Mesothelial cell of epicardium (in vitro differentiated cells): ENCODE results near the gene IRF8. TPM values are rescaled to one million over a fixed set of nuclear protein-coding genes. Genes with fewer than 3 reads are reported as not detected.

Experiments used
- DNase-seq, 2 experiments: peaks; one replicate each; pipeline ENCODE4 v3.0.0; 2021; ENCODE audit warnings: low spot score in 2 of 2; ENCODE audit not compliant: unreplicated experiment in 2 of 2
- H3K27ac Mint-ChIP-seq: 2 replicates; pipeline ENCODE4 v1.8.0; 2021; ENCODE audit warnings: mixed read lengths
- H3K27me3 Mint-ChIP-seq: 2 replicates; pipeline ENCODE4 v1.8.0; 2021; ENCODE audit warnings: low read depth, mixed read lengths
- H3K36me3 Mint-ChIP-seq: 2 replicates; pipeline ENCODE4 v1.8.0; 2021; ENCODE audit warnings: mixed read lengths
- H3K4me1 Mint-ChIP-seq: 2 replicates; pipeline ENCODE4 v1.8.0; 2021; ENCODE audit warnings: mixed read lengths
- H3K4me3 Mint-ChIP-seq: 2 replicates; pipeline ENCODE4 v1.8.0; 2021; ENCODE audit warnings: mild to moderate bottlenecking, moderate library complexity, mixed read lengths
- H3K9me3 Mint-ChIP-seq: 2 replicates; pipeline ENCODE4 v1.8.0; 2021; ENCODE audit warnings: mixed read lengths
- microRNA-seq: library from miRNA; unstranded; fragments of <30 nt; microRNA quantifications from one replicate; pipeline ENCODE4 v1.2.0, GENCODE V29; 2021; ENCODE audit warnings: inconsistent platforms, mixed read lengths
- total RNA-seq: library from RNA; stranded (reverse); gene quantifications from 3 replicates; pipeline ENCODE4 v1.2.1, GENCODE V29; 2021
- TF ChIP-seq, protein P1 (sequence below): fragments of 200-600 bp; sonication (generic); IDR thresholded peaks from one replicate; pipeline ENCODE4 v1.5.0; 2021; ENCODE audit warnings: antibody characterized with exemption; ENCODE audit not compliant: unreplicated experiment

The IRF8 gene
- total RNA-seq, 1 donor from 2014 or later = 5.8 TPM

DNA sequence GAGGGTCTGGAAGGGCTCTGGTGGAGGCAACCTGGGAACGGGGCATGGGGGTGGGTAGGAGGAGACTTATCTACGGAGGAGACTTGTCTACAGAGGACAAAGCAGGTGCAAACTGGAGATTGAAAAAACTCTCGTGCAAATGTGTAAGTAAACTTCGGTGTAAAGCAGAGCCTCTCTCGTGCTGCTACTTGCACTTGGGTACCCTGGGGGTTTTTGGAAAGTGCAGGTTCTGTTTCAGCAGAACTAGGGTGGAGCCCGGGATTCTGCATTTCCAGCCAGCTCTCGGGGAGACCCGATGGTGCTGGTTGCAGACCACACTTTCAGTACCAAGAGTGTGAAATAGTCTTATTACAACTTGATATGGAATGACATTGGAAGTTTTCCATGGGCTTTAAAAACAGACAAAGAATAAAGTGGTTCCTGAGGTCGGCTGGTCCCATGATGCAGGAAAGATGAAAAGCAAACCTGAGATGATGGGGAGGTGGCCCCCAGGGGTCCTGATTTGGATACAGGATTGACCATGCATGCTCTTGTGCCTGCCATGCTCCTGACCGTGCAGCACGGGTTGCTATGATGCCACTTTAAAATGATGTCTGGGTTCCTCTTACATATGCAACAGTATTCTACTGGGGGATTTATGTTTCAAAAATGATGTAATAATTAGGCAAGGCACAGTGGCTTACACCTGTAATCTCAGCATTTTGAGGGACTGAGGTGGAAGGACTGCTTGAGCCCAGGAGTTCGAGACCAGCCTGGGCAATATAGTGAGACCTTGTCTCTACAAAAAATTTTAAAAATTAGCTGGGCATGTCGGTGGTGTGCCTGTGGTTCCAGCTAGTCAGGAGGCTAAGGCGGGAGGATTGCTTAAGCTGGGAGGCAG lies 69.3 kb downstream of the IRF8 start:
- Mint-ChIP-seq H3K36me3 (no peaks in the 10 kb centered on the region), H3K27me3 (no peaks in the 10 kb centered on the region), H3K9me3 (no peaks in the 10 kb centered on the region), H3K4me1 (peaks cover 61% of the 10 kb centered on the region), H3K4me3 (no peak overlapping the region), H3K27ac (peak overlapping the region; percentile 86)
- no peak for DNase-seq
- TF ChIP-seq, protein P1, sequence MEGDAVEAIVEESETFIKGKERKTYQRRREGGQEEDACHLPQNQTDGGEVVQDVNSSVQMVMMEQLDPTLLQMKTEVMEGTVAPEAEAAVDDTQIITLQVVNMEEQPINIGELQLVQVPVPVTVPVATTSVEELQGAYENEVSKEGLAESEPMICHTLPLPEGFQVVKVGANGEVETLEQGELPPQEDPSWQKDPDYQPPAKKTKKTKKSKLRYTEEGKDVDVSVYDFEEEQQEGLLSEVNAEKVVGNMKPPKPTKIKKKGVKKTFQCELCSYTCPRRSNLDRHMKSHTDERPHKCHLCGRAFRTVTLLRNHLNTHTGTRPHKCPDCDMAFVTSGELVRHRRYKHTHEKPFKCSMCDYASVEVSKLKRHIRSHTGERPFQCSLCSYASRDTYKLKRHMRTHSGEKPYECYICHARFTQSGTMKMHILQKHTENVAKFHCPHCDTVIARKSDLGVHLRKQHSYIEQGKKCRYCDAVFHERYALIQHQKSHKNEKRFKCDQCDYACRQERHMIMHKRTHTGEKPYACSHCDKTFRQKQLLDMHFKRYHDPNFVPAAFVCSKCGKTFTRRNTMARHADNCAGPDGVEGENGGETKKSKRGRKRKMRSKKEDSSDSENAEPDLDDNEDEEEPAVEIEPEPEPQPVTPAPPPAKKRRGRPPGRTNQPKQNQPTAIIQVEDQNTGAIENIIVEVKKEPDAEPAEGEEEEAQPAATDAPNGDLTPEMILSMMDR = no peak

DNA sequence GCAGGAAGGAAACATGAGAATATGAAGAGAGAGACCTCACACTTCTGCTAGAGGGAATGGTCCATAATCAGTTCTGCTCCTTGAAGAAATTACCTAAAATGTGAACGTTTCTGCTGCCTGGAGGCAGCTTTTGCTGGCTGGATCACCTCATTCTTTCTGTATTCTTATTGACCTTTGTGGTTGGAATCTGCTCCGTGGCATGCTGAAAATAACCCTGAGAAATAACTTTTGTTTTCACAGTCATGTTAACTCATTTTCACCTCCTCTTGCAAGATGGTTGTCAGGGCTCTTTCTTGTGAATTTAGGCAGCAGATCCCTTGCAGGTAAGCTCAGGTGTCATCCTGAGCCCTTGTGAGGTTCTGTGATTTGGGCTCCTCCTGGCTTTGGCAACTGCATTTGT lies 70.2 kb downstream of the IRF8 start:
- H3K9me3 Mint-ChIP-seq = no peaks in the 10 kb centered on the region
- H3K27me3 Mint-ChIP-seq = no peaks in the 10 kb centered on the region
- peaks cover 53% of the 10 kb centered on the region for H3K4me1 Mint-ChIP-seq
- DNase-seq = no peak
- peak overlapping the region; percentile 86 for H3K27ac Mint-ChIP-seq
- TF ChIP-seq, protein P1 = no peak
- H3K36me3 Mint-ChIP-seq = no peaks in the 10 kb centered on the region
- H3K4me3 Mint-ChIP-seq = no peak overlapping the region

DNA sequence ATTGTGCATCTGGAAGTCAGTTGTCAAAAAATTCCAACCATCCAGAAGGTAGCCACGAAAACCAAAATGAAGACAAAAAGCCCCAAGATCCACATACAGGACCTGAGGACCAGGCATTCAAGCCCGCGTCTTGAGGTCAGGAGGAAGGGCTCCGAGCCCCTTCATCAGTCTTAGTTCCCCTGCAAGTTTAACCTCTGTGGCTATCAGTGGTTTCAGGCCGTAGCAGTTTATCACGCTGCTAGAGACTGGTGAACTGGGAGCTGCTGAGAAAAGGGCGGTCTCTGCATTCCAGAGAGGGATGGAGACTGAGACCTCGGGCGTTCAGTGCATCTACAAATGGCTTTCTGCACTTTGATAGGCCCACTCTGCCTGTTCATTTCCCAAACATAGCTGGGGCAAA lies 70.6 kb downstream of the IRF8 start:
- peaks cover 50% of the 10 kb centered on the region for H3K4me1 Mint-ChIP-seq
- DNase-seq = no peak
- no peaks in the 10 kb centered on the region for H3K9me3 Mint-ChIP-seq
- no peaks in the 10 kb centered on the region for H3K27me3 Mint-ChIP-seq
- H3K36me3 Mint-ChIP-seq = no peaks in the 10 kb centered on the region
- peak overlapping the region; percentile 86 for H3K27ac Mint-ChIP-seq
- TF ChIP-seq, protein P1 = no peak
- H3K4me3 Mint-ChIP-seq = no peak overlapping the region

DNA sequence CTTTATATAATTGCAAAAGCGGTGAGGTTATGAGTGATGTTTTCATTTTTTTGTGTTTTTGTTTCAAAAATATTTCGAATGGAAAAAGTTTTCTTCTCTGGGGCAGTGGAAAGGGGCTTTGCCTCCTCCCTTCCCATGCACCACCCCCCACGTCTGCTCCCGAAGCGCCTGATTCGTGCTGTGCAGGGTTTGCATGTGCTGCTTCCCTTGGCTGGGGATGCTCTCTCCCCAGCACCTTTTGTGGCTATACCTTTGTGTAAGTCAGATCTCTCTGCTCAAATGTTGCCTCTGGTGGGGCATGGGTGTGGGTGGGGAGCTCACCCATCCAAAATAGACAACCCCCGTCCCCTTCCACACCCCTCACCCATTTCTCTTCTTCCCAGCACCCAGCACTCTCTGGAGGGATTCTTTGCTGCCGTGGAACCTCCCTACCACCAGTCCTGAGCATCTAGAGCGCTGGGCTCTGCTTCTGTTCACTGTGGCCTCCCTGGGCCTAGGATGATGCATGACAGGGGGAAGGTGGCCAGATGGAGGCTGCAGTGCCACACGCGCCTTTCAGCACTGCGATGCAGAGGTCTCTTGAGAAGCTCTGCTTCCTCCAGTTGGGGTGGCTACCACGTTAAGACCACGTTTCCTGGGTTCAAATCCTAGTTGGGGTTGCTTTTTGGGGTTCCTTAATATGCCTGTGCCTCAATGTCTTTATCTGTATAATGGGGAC lies 71.2 kb downstream of the IRF8 start:
- no peak for DNase-seq
- Mint-ChIP-seq H3K27ac (peak overlapping the region; percentile 86), H3K9me3 (no peaks in the 10 kb centered on the region), H3K36me3 (no peaks in the 10 kb centered on the region), H3K27me3 (no peaks in the 10 kb centered on the region), H3K4me3 (no peak overlapping the region), H3K4me1 (peaks cover 56% of the 10 kb centered on the region)
- TF ChIP-seq, protein P1 = no peak

DNA sequence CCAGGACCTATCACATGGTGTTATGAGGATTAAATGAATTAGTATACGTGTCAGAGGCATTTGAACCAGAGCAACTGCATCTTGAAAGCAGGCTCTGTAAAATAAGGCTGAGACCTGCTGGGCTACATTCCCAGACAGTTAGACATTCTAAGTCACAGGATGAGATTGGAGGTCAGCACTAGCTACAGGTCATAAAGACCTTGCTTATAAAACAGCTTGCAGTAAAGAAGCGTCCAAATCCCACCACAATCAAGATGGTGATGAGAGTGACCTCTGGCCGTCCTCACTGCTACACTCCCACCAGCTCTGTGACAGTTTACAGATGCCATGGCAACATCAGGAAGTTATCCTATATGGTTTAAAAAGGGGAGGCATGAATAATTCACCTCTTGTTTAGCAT lies 71.8 kb downstream of the IRF8 start:
- no peak for DNase-seq
- H3K4me3 Mint-ChIP-seq = no peak overlapping the region
- peak overlapping the region; percentile 86 for H3K27ac Mint-ChIP-seq
- no peaks in the 10 kb centered on the region for H3K9me3 Mint-ChIP-seq
- H3K36me3 Mint-ChIP-seq = no peaks in the 10 kb centered on the region
- H3K4me1 Mint-ChIP-seq = peaks cover 60% of the 10 kb centered on the region
- no peaks in the 10 kb centered on the region for H3K27me3 Mint-ChIP-seq
- TF ChIP-seq, protein P1 = no peak

Small RNA genes within 50 kb of the gene (microRNA-seq; reads per million reads assigned to microRNA genes)
- 0.88 reads per million for gene MIR6774

Other genes with a start within 250 kb of the IRF8 start
- 13.4 to 15.3 TPM (median 14.8 TPM) in 3 replicates for gene GINS2, start 210.2 kb upstream of the IRF8 start, total RNA-seq
- gene C16orf74, start 148.1 kb upstream of the IRF8 start, total RNA-seq = 11.2 to 12.1 TPM (median 12.0 TPM) in 3 replicates
- gene EMC8, start 99.6 kb upstream of the IRF8 start, total RNA-seq = 28.7 to 32.3 TPM (median 31.6 TPM) in 3 replicates
- 333 to 346 TPM (median 338 TPM) in 3 replicates for gene COX4I1, start 99.5 kb upstream of the IRF8 start, total RNA-seq